ENCODE measurements around the gene THOC1.

The THOC1 gene

DNA sequence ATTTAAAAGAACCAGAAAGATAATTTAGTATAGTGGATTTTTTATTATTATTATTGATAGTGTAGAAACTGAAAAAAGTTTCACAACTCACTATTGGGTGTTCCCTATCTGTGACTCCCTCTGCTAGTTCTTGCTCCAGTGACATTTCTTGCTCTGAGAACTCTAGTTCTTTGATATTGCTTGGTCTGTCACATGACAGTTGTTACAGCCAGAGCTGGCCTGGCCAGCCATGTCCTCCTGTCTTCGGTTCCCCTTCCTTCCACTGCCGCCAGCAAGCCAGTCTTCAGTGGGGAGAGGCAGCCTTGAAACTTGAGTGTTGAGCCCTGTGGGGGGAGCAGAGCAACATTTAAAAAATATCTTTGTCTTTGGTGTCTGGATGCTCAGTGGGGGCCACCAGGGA lies 7.6 kb upstream of the THOC1 start:
- DNase-seq: no peak

DNA sequence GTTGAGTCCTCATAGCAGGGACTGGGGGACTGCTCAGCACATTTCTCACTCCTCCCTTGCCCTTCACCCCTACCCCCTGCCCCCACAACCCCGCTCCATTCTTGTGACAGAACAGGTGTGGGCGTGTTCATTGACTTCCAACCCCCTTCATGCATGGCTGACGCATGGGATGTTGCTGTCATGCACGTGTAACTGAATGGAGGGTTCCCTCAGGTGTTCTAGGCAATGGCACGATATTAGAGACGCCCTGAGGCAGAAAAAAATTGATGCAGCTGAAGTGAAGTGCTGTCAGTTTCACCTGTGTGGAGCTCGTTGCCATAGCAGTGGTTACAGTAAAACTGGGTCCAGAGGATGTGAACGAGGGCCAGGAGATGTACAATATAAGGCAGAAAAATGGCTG lies 6.5 kb upstream of the THOC1 start:
- no peak for DNase-seq

DNA sequence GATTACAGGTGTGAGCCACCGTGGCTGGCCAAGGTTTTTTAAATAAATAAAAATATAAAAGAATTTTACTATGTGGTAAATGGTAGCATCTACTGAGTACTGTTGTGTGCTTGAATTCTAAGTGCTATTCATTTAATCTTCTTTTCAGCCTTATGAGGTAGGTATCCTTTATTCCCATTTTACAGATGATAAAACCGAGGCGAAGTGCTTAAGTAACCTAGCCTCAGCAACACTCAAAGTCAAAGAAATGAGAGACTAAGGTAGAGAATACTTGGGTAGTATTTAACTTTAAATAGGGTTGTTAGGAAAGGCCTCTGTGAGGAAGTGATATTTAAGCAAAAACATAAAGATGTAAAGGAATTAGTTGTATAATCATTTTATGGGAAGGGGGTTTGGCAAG lies 5.7 kb upstream of the THOC1 start:
- DNase-seq: no peak

DNA sequence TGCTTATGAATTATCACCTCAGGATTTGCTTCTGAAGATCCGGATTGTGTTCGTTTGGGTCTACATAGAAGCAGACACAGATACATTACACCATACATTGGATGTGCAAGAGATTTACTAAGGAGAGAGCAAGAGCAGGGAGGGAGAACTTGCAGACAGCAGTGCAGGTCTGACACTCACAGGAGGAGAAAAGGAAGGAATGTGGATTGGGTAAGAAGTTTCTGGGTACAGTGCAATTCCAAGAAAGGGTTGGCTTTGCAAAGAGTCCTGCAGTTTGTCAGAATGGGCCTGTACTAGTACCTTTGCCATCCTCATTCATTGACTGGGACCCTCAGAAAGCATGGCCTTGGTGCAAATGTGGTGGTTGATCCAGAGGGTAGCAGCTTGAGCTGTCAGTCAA lies 4.8 kb upstream of the THOC1 start:
- no peak for DNase-seq

DNA sequence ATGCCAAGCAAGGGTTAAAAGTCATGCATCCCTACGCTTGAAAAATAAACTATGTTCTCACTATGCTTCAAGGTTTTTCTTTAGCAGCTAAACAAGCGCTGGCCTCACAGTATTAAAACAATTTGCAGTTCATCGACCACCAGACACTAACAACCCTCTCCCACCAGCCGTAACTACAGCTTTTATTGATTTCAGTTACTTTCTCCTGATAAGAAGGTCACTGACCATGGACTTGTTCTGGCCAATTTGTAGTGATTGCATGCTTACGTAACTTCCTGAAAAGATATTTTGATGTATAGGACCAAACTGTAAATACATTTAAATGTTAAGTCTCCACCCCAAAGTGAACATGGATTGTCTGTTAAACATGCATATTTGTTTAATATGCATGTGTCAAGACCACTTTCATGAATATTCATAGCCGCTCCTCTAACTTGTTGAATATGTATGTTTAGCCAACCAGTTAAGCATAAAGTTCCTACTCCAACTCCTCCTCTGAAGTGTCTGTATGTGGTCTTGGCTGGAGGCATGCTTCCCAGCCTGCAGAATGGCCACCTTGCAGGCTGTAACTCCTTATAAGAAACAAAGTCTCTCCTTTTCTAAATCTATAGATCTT lies 1.7 kb upstream of the THOC1 start:
- DNase-seq: no peak

DNA sequence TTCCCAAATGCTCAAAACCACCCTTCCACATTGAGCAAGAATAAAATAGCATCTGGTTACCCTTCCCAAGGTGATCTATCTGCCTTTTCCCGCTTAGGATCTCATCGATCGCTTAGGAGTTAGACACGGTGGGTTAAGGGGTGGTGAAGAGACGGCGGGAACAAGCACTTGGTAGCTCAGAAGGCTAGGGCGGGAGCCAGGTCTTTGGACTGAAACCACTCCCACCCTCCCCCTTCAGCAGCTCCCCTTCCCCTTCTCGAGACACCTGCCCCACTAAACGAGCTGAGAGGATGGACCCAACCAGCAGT lies 513 bp downstream of the THOC1 start:
- no peak for DNase-seq

DNA sequence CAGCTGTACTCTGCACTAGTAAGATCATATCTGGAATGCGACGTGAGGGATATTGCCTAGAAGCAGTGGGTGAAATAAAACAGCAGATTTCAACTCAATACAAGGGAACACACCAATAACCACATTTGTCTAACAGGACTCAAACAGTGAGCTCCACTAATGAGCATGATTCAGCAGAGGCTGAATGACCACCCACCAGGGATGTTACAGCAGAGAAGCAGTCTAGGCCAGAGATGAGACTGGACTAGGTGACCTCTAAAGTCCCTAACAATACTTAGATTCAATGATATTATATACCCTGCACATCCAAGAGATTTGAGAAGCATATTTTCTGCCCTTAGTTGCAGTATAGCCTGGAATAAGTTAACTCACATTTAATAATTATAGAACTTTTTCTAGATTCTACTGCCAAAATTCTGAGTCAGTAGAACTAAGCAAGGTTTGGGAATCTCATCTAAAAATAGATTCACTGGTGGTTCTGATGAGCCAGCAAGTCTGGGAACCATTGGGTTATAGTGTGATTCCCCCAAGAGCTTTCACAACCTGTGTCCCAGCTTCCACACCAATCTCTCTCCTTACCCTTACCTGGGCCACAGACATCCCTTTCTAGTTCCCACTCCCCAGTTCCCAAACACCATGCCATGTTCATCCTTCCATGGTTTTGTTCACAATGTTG lies 6.3 kb downstream of the THOC1 start:
- no peak for DNase-seq

DNA sequence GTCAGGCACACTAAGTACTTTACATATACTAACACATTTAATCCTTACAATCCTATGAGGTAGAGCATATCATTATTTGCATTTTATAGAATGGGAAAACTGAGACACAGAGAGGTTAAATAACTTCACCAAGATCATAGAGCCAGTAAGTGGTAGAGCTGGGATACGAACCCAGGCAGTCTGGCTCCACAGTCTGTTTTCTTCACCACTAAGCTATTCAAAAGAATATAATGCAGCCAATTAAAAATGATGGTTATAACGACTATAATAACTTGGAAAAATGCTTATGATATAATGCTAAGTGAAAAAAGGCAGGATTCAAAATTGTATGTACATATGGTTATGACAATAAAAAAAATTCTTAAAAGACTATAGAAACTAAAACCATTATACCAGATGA lies 7.3 kb downstream of the THOC1 start:
- DNase-seq: no peak

DNA sequence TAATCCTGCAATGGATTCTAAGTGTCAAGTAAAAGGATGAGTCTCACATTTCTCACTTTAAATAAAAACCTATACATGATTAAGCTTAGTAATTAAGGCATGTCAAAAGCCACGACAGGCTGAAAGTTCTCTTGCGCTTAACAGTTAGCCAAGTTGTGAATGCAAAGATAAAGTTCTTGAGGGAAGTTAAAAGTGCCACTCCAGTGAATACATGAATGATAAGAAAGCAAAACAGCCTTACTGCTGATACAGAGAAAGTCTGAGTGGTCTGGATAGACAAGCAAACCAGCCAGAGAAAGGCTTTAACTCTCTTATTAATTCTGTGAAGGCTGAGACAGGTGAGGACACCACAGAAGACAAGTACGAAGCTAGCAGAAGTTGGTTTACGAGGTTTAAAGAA lies 12.7 kb downstream of the THOC1 start:
- no peak for DNase-seq

DNA sequence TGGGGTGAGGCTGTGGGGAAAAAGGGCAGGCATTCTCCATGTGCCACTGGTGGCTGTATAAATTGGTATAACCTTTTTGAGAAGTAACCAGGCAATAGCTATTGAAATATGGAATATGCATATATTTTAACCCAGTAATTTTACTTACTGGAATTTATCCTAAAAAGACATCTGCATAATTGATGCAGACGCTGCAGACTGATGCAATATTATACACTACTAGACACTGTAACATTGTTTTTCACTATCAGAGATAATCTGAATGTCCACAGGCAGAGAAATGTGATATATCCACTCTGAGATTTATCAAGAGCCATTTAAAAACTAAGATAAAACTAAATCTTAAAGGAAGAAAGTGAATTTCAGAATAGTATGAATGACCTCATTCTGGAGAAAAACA lies 14.7 kb downstream of the THOC1 start:
- no peak for DNase-seq

DNA sequence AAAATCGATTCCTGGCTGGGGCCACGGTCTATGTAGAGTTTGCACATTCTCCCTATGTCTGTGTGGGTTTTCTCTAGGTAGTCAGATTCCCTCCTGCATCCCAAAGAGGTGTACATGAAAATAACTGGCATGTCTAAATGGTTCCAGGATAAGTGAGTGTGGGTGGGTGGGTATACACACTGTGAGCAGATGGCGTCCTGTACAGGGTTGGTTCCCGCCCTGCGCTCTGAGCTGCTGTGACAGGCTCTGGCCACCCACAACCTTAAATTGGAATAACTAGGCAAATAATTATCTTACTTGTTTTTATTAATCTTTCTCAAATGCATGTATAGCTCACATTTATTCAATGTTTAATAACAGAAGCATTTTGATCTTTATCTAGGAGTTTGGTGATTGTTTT lies 16.3 kb downstream of the THOC1 start:
- no peak for DNase-seq

DNA sequence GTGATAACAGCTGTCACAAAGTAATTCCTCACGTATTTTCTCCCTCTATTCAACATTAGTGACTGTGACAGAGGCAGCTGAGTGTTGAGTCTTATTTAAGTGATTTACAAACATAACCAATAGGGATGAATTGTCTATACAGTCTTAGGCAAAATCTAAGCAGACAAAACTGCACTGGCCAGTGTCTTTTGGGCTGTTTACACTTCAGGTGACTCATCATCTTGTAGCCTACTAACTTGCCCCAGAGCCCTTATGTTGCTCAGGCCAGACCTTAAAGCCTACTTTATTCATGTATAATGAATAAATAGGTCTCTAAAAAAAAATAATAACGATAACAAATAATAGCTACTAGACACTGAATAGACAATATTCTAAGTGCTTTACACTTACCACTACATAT lies 17.2 kb downstream of the THOC1 start:
- DNase-seq: no peak

DNA sequence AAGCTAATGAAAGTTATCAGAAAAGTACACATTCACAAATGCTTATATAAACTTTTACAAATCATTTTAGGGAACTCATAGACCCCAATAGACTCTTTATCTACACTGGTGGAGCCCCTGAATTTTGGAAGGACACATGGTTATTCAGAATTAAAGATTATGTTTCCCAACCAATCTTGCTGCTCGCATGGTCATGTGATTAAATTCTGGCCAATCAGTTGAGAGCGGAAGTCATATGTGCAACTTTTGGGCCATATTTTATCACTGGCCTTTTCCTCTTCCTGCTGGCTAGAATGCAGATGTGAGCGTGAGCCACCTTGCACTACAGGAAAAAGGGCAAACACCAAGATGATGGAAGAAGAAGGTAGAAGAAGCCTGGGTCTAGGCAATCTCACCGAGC lies 19.8 kb downstream of the THOC1 start:
- no peak for DNase-seq

DNA sequence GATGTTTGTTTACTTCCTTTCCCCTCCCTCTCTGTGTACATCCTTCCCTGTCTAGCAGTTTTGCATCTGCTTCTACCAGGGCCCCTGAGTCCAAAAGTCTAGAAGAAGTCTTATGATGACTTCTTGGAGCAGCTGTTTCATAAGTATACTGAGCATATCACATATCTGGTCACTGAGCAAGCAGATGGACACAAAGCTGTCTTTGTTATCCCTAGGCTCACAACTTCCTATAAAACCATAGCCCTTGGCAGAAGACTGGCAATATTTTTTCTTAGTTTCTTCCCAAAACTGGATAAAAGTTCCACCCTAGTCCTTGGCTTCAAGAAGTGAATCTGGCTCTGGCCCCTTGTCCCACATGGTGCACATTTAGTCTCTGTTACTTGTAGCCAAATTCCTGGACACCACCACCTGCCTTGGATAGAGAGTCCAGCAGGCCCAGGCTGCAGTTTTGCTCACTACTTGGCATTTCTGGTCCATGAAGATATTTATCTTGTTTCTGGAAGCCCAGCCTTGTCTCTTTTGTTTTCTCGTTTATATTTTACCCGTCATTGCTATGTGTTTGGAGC lies 22.5 kb downstream of the THOC1 start:
- DNase-seq: no peak

DNA sequence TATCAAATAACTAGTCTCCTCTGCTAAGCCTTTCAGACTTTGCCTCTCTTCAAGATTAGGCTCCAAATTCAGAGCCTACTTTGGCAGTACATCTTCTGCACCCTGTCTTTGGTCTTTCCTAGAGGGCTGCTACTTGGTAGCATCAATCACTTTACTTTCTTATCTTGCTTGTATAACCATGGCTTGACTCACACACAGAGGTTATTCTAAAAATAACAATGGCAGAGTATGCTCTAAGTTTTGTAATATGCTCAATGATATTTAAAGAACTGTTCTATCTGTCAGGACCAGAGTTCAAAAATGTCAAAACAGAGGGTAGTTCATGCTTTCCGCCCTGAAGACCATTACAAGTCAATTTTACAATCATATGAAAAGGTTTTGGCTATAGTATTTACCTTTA lies 27.7 kb downstream of the THOC1 start:
- no peak for DNase-seq

DNA sequence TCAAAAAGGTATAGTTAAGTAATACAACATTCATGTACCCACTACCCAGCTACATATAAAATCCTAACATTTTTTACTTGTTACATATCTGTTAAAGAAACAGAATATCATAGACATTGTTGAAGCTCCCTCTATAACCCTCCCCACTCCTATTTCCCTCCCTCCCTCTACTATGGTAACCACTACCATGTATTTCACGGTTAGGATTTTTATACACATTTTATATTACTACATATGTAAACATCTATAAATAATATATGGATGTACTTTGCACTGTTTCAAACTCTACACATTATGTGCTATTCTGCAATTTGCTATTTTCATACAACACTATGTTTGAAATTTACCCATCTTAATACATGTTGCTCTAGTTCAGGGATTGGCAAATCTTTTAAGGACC lies 36.3 kb downstream of the THOC1 start:
- no peak for DNase-seq

DNA sequence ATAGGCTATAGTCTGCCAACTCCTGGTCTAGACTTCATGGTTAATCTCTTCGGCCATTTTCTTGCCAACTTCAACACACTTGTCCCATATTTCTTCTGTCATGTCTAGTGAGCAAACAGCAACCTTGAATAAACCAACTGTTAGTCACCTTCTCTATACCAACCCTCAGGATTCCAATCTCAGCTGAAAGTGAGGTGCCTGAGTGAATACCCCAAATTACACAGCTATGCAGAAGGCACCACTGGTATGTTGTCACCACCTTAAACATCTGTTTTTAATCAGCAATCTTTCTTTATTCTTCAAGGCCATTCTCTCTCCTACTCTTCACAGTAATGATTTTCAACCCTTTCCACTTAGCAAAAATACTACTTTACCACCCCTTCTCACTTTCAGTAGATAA lies 39.3 kb downstream of the THOC1 start:
- no peak for DNase-seq

DNA sequence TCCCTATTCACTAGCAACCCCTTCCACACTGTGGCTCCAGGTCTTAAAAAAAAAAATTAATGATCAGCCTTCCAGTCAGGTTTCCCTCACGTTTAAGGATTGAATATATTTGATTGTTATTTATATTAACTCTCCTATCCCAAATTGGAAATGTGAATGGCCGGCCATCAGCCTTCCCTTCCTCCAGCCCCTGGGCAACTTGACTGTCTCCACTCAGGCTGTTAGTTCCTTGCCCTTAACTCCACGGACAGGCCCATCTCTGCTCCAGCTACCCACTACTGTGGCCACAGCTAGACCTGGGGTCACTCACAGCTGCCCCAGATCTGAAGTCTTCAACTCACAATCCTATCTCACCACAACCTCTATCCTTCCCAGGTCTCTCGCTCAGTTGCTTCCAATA lies 39.9 kb downstream of the THOC1 start:
- DNase-seq: no peak

DNA sequence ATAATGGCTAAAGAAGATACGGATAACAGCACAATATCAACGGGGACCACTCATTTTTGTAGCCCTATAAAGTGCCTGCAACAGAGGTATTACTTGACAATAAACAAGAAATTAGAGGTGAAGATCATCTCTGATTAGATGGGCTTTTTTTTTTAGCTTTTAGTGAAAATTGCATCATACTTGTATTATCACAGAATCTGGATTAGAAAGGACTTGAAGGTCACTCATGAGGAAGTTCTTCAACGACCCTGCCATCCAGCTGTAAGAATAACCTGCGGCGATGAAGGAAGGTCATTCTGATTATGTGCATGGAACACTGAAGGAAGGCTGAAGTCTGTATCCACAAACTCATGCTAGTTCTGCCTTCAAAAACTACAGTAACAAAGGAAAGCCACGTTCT lies 40.5 kb downstream of the THOC1 start:
- no peak for DNase-seq

DNA sequence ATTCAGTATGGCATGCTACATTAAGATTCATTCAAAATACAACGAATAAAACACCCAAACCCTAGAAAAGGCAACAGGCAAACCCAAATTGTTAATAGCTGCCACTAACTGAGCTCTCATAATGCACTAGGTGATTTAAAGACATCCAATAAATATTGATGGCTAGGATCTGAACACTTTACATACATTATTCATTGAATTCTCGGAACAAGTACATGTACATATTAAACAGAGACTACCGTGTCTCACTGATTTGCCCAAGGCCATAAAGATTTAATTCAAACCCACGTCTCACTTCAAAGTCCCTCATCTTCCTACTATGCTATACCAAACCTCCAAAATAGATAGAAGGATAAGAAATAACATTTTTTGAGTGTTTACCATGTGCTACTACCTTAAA lies 42.1 kb downstream of the THOC1 start:
- no peak for DNase-seq

DNA sequence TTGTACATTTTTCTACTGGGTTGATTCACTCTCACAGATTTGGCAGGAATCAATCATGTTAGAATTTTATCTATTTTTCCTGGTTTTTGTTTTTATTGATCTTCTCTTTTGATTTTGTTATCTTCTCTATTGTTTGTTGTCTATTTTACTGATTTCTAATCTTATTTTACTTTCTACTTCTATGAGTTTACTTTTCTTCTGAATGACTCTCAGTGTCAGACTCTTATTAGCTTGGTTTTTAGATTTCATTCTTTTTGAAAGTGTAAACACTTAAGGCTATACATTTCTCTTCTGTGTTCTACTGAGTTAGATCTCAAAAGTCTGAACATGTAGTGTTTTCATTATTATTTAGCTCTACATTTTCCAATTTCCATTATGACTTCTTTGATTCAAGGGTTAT lies 47.1 kb downstream of the THOC1 start:
- DNase-seq: no peak

DNA sequence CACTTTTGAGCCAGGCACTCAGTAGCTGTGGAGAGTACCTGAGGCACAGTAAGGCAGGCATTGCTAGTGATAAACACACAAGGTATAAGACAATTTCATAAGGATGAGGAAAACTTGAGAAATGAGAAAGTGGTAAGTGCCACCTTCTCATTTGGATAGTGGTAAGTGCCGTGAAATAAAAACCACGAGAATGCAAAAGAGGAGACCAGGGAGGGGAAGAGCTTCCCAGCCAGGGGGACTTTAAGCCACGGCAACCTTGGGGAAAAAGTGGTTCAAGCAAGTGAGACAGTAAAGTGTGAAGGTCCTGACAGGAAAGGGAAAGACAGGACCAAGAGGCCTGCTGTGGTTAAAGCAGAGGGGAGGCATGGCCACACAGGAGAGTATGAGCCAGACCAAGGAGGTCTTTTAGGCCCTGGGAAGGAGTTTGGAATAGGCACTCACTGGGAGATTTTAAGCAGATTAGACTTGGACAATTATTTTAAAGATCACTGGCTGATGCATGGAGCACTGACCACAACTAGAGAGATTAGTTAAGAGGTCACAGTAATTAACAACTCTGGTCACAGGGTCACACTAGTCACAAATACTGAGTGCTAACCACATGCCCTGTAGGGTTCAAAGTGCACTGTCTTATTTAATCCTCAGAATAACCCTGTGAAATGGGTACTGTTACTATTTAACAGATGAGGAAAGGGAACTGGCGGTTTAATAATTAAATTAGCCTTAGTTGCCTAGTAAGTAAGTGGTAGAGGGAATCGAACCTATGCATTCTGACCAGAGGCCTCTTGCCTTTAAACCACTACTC lies 50.1 kb downstream of the THOC1 start:
- DNase-seq: no peak

DNA sequence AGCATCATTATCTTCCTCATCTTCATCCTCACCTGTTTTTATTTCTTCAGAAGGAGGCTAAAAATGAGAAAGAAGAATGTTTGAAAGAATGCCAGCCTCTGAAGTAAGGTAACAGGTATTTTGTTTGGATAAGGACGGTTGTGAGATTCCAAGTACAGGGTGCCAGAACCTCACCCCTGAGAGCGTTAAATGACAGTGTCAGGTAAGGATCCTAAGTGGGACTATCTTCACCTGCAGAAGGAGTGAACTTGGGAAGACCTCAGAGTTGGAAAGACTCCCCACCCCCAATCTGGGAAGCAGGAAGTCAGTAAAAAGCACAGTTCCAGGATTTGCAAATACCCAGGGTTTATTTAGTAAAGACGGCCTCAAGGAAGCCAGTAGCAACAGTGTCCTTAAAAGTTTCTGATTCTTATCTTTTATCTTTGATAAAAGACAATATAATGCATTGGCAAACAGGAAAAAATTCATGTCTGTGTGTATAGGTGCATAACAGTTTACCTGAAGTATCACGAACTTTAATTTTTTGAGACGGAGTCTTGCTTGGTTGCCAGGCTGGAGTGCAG lies 52.3 kb downstream of the THOC1 start:
- no peak for DNase-seq

DNA sequence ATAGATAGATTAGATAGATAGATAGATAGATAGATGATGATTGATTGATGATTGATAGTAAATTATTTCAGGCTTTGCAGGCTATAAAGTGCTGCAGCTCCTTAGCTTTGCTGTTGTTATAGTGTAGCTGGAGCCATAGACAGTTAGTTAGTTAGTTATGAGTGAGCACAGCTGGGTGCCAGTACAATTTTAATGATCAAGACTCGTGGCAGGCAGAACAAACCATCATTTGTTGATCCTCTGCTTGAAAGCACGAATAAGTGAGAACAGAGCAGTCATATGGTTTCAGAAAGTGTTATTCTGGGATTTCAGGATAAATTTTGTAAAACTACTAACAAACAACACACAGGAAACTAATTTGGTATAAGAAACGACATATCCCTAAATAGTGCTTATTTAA lies 53.9 kb downstream of the THOC1 start:
- no peak for DNase-seq

Data from activated CD4-positive, alpha-beta T cell treated with anti-CD3 and anti-CD28 coated beads for 4 hours (primary cell).